ENCODE measurements around the gene ST6GALNAC6. TPM values are rescaled to one million over a fixed set of nuclear protein-coding genes. Genes with fewer than 3 reads are reported as not detected.

The ST6GALNAC6 gene
- total and polyA plus RNA-seq, 2 of the 8 experiments (the other 6 are each of a cell fraction or from before 2014, with no cell fraction given): 43.7 to 64.4 TPM

- no peak overlapping the region for H4K91ac ChIP-seq (replicated peaks; ENCODE audit: insufficient read length, low read length)
- H2BK5ac ChIP-seq (ENCODE audit: low read depth, low read length): no peak overlapping the region
- no peak overlapping the region; the same call in 1 of the 2 replicates for H4K8ac ChIP-seq (ENCODE audit: extremely low read depth, insufficient read depth, low read length)
- no peaks in the 10 kb centered on the region for H3K9me3 ChIP-seq (ENCODE audit: insufficient read depth in 2 of 2, low read depth in 1 of 2, low read length in 1 of 2)
- no peak overlapping the region for H3K23ac ChIP-seq (ENCODE audit: insufficient read length)
- H3K56ac ChIP-seq (replicated peaks; ENCODE audit: insufficient read length, low read depth, low read length): no peak overlapping the region
- H3K4me2 ChIP-seq (ENCODE audit: insufficient read depth in 1 of 2, low read depth in 2 of 2, low read length in 2 of 2): no peak overlapping the region
- peaks cover 5% of the 10 kb centered on the region; the same call in 1 of the 2 replicates for H3K23me2 ChIP-seq (ENCODE audit: low read depth, low read length)
- CTCF ChIA-PET (ENCODE audit: partially characterized antibody): interaction anchor here (1.1 to 2.1 kb wide), 4 partner anchors 10 to 177 kb away, joined by 3 to 8 read pairs (median 4); no protein-coding TSS in a partner anchor
- WGBS, 2 experiments (ENCODE audit: extremely low coverage in 1 of 2, insufficient coverage in 1 of 2, insufficient read length in 1 of 2, insufficient replicate concordance in 2 of 2, low coverage in 1 of 2, low lambda C conversion rate in 2 of 2, missing lambda C conversion rate in 1 of 2): 85% methylated on average over 8 of the region's 8 CpGs; no CpG with 5 or more reads in 1 of the 2 experiments
- no peak overlapping the region for H2AK5ac ChIP-seq (ENCODE audit: low read depth, low read length)
- no peak for DNase-seq (ENCODE audit: low read depth in 1 of 2, low spot score in 2 of 2)
- POLR2A ChIA-PET (ENCODE audit: partially characterized antibody): interaction anchor here (1.0 to 10.1 kb wide), 3 partner anchors 13 to 103 kb away, joined by 3 to 91 read pairs (median 3); no protein-coding TSS in a partner anchor
- H2BK12ac ChIP-seq (ENCODE audit: low read depth, low read length): no peak overlapping the region
- H3K4me1 ChIP-seq (replicated peaks in 1 of 4; ENCODE audit: control insufficient read depth in 3 of 4, insufficient read depth in 4 of 4, low read length in 3 of 4): peaks cover 0 to 28% (median 16%) of the 10 kb centered on the region in 4 experiments; a peak in 6 of 7 replicates
- H3K9ac ChIP-seq (replicated peaks in 1 of 4; ENCODE audit: extremely low read depth in 1 of 4, low read depth in 3 of 4, low read length in 3 of 4): no peak overlapping the region
- H2BK20ac ChIP-seq (ENCODE audit: low read length): no peak overlapping the region
- no peak overlapping the region for H2BK120ac ChIP-seq (replicated peaks; ENCODE audit: low read depth, low read length)
- H4K5ac ChIP-seq (ENCODE audit: insufficient read length, low read depth, low read length): no peak overlapping the region
- H3K79me2 ChIP-seq (ENCODE audit: control insufficient read depth in 1 of 2, insufficient read depth in 2 of 2, low read length in 2 of 2): peaks cover 0 to 4% of the 10 kb centered on the region in 2 experiments; a peak in 1 of 4 replicates
- H3K14ac ChIP-seq (ENCODE audit: insufficient read length): no peak overlapping the region
- no peak overlapping the region for H3K4me3 ChIP-seq (ENCODE audit: extremely low read depth in 1 of 4, insufficient read depth in 2 of 4, low read depth in 3 of 4, low read length in 4 of 4)
- no peak overlapping the region for H3K4ac ChIP-seq (replicated peaks; ENCODE audit: insufficient read length, low read depth, low read length)
- no peak overlapping the region for H2BK15ac ChIP-seq (ENCODE audit: low read length)
- H3K27me3 ChIP-seq (replicated peaks in 1 of 4; ENCODE audit: control insufficient read depth in 3 of 4, extremely low read depth in 1 of 4, insufficient read depth in 3 of 4, low read length in 3 of 4): no peaks in the 10 kb centered on the region
- FAIRE-seq: no peak
- no peak overlapping the region for H3K27ac ChIP-seq (ENCODE audit: low read depth, low read length)
- H4K20me1 ChIP-seq (replicated peaks in 1 of 2; ENCODE audit: control insufficient read depth in 1 of 2, insufficient read depth in 2 of 2, low read length in 2 of 2): peaks cover 5 to 13% of the 10 kb centered on the region in 2 experiments
- H3K18ac ChIP-seq (ENCODE audit: extremely low read depth, low read length): no peak overlapping the region
- TF ChIP-seq RBBP5 (IDR thresholded peaks at IDR 0.05; ENCODE audit: borderline replicate concordance, low read depth, low read length): no peak
- no peak for TF ChIP-seq SAP30 (IDR thresholded peaks at IDR 0.05; ENCODE audit: insufficient read depth, insufficient replicate concordance, low read length)
- no peak for TF ChIP-seq HDAC6 (IDR thresholded peaks at IDR 0.05; ENCODE audit: low read depth, low read length)
- no peak for TF ChIP-seq GTF2F1 (IDR thresholded peaks at IDR 0.05; ENCODE audit: borderline replicate concordance, low read depth, low read length)
- TF ChIP-seq SRF (IDR thresholded peaks at IDR 0.05; ENCODE audit: low read depth, low read length): no peak
- TF ChIP-seq YY1 (IDR thresholded peaks at IDR 0.05; ENCODE audit: low read depth, low read length): no peak
- TF ChIP-seq, protein P1, sequence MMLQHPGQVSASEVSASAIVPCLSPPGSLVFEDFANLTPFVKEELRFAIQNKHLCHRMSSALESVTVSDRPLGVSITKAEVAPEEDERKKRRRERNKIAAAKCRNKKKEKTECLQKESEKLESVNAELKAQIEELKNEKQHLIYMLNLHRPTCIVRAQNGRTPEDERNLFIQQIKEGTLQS (IDR thresholded peaks at IDR 0.05; ENCODE audit: insufficient read depth, low read depth, low read length): no peak
- TF ChIP-seq, protein P2, sequence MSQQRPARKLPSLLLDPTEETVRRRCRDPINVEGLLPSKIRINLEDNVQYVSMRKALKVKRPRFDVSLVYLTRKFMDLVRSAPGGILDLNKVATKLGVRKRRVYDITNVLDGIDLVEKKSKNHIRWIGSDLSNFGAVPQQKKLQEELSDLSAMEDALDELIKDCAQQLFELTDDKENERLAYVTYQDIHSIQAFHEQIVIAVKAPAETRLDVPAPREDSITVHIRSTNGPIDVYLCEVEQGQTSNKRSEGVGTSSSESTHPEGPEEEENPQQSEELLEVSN (IDR thresholded peaks at IDR 0.05): no peak
- peaks cover 23 to 41% (median 32%) of the 10 kb centered on the region in 4 experiments for H3K36me3 ChIP-seq (ENCODE audit: control insufficient read depth in 2 of 4, insufficient read depth in 4 of 4, low read length in 3 of 4)
- no peak overlapping the region for H2AFZ ChIP-seq (ENCODE audit: low read length)
- peaks cover 12% of the 10 kb centered on the region for H3K79me1 ChIP-seq (ENCODE audit: low read depth, low read length)
Observed at GRCh38 chr9:127895811-127896210, 3.6 kb downstream of the ST6GALNAC6 start.
